ENCODE measurements around the gene ZNF487. TPM values are rescaled to one million over a fixed set of nuclear protein-coding genes. Genes with fewer than 3 reads are reported as not detected.
A peak's percentile ranks its signal among the peaks of the same experiment; 100 is the strongest.

The ZNF487 gene
- total and polyA plus RNA-seq, 2 of the 13 experiments (the other 11 are each of a cell fraction or from before 2014, with no cell fraction given) = 7.4 to 8.8 TPM

- TF ChIP-seq ATF2 (CRISPR knock-in tag; IDR thresholded peaks at IDR 0.05) (0 out of 2 replicates have a peak, but pooled peaks have one; percentile 14), ZHX1 (CRISPR knock-in tag; IDR thresholded peaks at IDR 0.05; ENCODE audit: low read depth) (no peak), NFE2L1 (CRISPR knock-in tag; IDR thresholded peaks at IDR 0.05; ENCODE audit: borderline replicate concordance) (no peak), DDIT3 (CRISPR knock-in tag; IDR thresholded peaks at IDR 0.05) (no peak), ZNF772 (CRISPR knock-in tag; IDR thresholded peaks at IDR 0.05) (no peak), NKX3-1 (CRISPR knock-in tag; IDR thresholded peaks at IDR 0.05) (peak; percentile 93), RXRB (CRISPR knock-in tag; IDR thresholded peaks at IDR 0.05; ENCODE audit: borderline replicate concordance) (no peak), ZNF441 (CRISPR knock-in tag; IDR thresholded peaks at IDR 0.05; ENCODE audit: borderline replicate concordance) (no peak), ZSCAN9 (CRISPR knock-in tag; IDR thresholded peaks at IDR 0.05; ENCODE audit: borderline replicate concordance) (no peak), ZNF781 (CRISPR knock-in tag; IDR thresholded peaks at IDR 0.05; ENCODE audit: borderline replicate concordance, not compliant biosample characterization) (no peak), WIZ (CRISPR knock-in tag; IDR thresholded peaks at IDR 0.05) (no peak; the same call in 1 of the 2 replicates), CHD4 (IDR thresholded peaks at IDR 0.05; ENCODE audit: borderline replicate concordance, low read length) (no peak), ARID4A (CRISPR knock-in tag; IDR thresholded peaks at IDR 0.05; ENCODE audit: borderline replicate concordance) (peak; percentile 68), ATF7 (IDR thresholded peaks at IDR 0.05) (no peak), ATF7 (CRISPR knock-in tag; IDR thresholded peaks at IDR 0.05) (no peak), RFX1 (IDR thresholded peaks at IDR 0.05) (no peak), MIER3 (CRISPR knock-in tag; IDR thresholded peaks at IDR 0.05; ENCODE audit: borderline replicate concordance) (no peak), RBAK (CRISPR knock-in tag; IDR thresholded peaks at IDR 0.05) (no peak), HMG20A (CRISPR knock-in tag; IDR thresholded peaks at IDR 0.05; ENCODE audit: borderline replicate concordance) (no peak), ZBTB34 (CRISPR knock-in tag; IDR thresholded peaks at IDR 0.05) (no peak)
These were observed 40.6 kb upstream of the ZNF487 start (continued) for GRCh38 chr10:43396061-43396927.

Data from HepG2 (cell line).